Stomach (tissue), 9 donors: ENCODE measurements around the gene GGT7. TPM values are rescaled to one million over a fixed set of nuclear protein-coding genes. Genes with fewer than 3 reads are reported as not detected.
A peak's percentile ranks its signal among the peaks of the same experiment; 100 is the strongest.

ENCODE experiments used
- DNase-seq, 2 donors: peaks; one replicate each; pipeline versions ENCODE4 v3.0.0 to v3.0.0-alpha.2; 2013 to 2019
- H3K27ac ChIP-seq, 5 donors: fragments of 200-600 bp in 4 of 5; sonication (generic) in 4 of 5; one replicate each; pipeline ENCODE4 v1.5.1; 2013 to 2019; ENCODE audit warnings: mild to moderate bottlenecking in 1 of 5, moderate library complexity in 1 of 5
- H3K27me3 ChIP-seq, 3 donors: fragments of 200-600 bp; sonication (generic); one replicate each; pipeline ENCODE4 v1.5.1; 2017 to 2019; ENCODE audit warnings: mixed run types in 1 of 3
- H3K36me3 ChIP-seq, 4 donors: fragments of 200-600 bp; sonication (generic); 1 replicate in 3 of 4; 2 replicates in 1 of 4; pipeline ENCODE4 v1.5.1; 2016 to 2019
- H3K4me1 ChIP-seq, 4 donors: fragments of 200-600 bp; sonication (generic); one replicate each; pipeline ENCODE4 v1.5.1; 2016 to 2019
- H3K4me3 ChIP-seq, 4 donors: fragments of 200-600 bp; sonication (generic) in 3 of 4; one replicate each; pipeline ENCODE4 v1.5.1; 2016 to 2019; ENCODE audit warnings: mild to moderate bottlenecking in 1 of 4
- H3K9me3 ChIP-seq, 4 donors: fragments of 200-600 bp; sonication (generic); one replicate each; pipeline ENCODE4 v1.5.1; 2016 to 2019
- CTCF ChIP-seq, 7 experiments: fragments of 450-650 bp in 4 of 7; fragments of 200-600 bp in 3 of 7; sonication (generic) in 3 of 7; IDR thresholded peaks; one replicate each; pipeline ENCODE4 v1.5.1; 2016 to 2019; ENCODE audit warnings: antibody characterized with exemption in 7 of 7, control low read depth in 2 of 7, mild to moderate bottlenecking in 1 of 7
- EP300 ChIP-seq: sonication (generic); formaldehyde crosslinking; IDR thresholded peaks from one replicate; pipeline ENCODE4 v1.6.1; 2017; ENCODE audit warnings: antibody characterized with exemption
- POLR2A ChIP-seq, 4 donors: fragments of 450-650 bp; IDR thresholded peaks; one replicate each; pipeline ENCODE4 v1.6.1; 2016; ENCODE audit warnings: antibody characterized with exemption in 4 of 4, control low read depth in 2 of 4, mild to moderate bottlenecking in 1 of 4, moderate library complexity in 1 of 4
- POLR2AphosphoS5 ChIP-seq, 3 donors: sonication (generic); formaldehyde crosslinking; IDR thresholded peaks; one replicate each; pipeline ENCODE4 v1.6.1; 2016; ENCODE audit warnings: antibody characterized with exemption in 3 of 3
- WGBS, 5 donors: extraction: QIAGEN DNeasy Blood & Tissue Kit in 3 of 5; methylation state at CpG; one replicate each; pipeline versions ENCODE4 v1.1.5 to v1.1.7; 2013 to 2018; 5-methylcytosine and 5-hydroxymethylcytosine counted together
- intact Hi-C: fragments of 100-400 bp; cut with DNase I; formaldehyde crosslinking; loops from one replicate; pipeline ENCODE4 v1.15.1; 2023; ENCODE audit warnings: low total_unique reads
- polyA plus RNA-seq, 3 donors: library from polyadenylated mRNA; stranded (reverse); fragments of 200-250 nt; gene quantifications; one replicate each; pipeline ENCODE4 v1.2.3, GENCODE V29; 2013
- total RNA-seq, 5 donors: library from RNA; depleted of rRNA; stranded (reverse); fragments of >200 nt; gene quantifications; one replicate each; pipeline versions ENCODE4 v1.1.0 to v1.2.3, GENCODE V29; 2014 to 2016
- donor health status: healthy with polysubstance abuse.
- donor health status: Bipolar disorder and iron deficiency.
- donor health status: healthy.

Gene GGT7
- total and polyA plus RNA-seq, 8 donors, result 4.1 to 29.0 (median 15.9) TPM

- Histone ChIP-seq H3K27me3 (no peaks in the 10 kb centered on the region), H3K4me3 (no peak overlapping the region), H3K27ac (no peak overlapping the region), H3K4me1 (peaks cover 0 to 20% (median 8%) of the 10 kb centered on the region in 4 donors), H3K9me3 (no peaks in the 10 kb centered on the region), H3K36me3 (peaks cover 7 to 42% (median 39%) of the 10 kb centered on the region in 4 donors)
- TF ChIP-seq EP300 (no peak), POLR2AphosphoS5 (IDR thresholded peaks at IDR 0.05) (no peak), CTCF (IDR thresholded peaks at IDR 0.05) (no peak), POLR2A (IDR thresholded peaks at IDR 0.05) (no peak)
- DNase-seq, result no peak
- intact Hi-C loops, result no loop called here
- 88 to 100% (median 95%) methylated on average over 5 of the region's 5 CpGs for WGBS, 5 donors
Measured at GRCh38 chr20:34864216-34864615, 8.4 kb downstream of the GGT7 start.

- Histone ChIP-seq H3K36me3 (peaks cover 7 to 49% (median 46%) of the 10 kb centered on the region in 4 donors), H3K4me3 (no peak overlapping the region), H3K27me3 (no peaks in the 10 kb centered on the region), H3K27ac (no peak overlapping the region), H3K9me3 (no peaks in the 10 kb centered on the region), H3K4me1 (peaks cover 0 to 20% (median 8%) of the 10 kb centered on the region in 4 donors)
- DNase-seq, result no peak
- TF ChIP-seq POLR2A (IDR thresholded peaks at IDR 0.05), result no peak
- TF ChIP-seq CTCF (IDR thresholded peaks at IDR 0.05), result no peak
- TF ChIP-seq EP300, result no peak
- TF ChIP-seq POLR2AphosphoS5 (IDR thresholded peaks at IDR 0.05), result no peak
- intact Hi-C loops, result no loop called here
- 76 to 84% (median 82%) methylated on average over 28 to 32 of the region's 32 CpGs for WGBS, 5 donors
Measured at GRCh38 chr20:34863421-34863965, 9.2 kb downstream of the GGT7 start.

GRCh38 chr20:34862724-34863123 is 9.9 kb downstream of the GGT7 start:
- Histone ChIP-seq H3K4me1 (peaks cover 0 to 20% (median 8%) of the 10 kb centered on the region in 4 donors), H3K27me3 (no peaks in the 10 kb centered on the region), H3K4me3 (no peak overlapping the region), H3K36me3 (peaks cover 7 to 56% (median 52%) of the 10 kb centered on the region in 4 donors), H3K27ac (no peak overlapping the region), H3K9me3 (no peaks in the 10 kb centered on the region)
- DNase-seq, result no peak
- intact Hi-C loops, result no loop called here
- 86 to 96% (median 90%) methylated on average over 12 of the region's 12 CpGs for WGBS, 5 donors
- TF ChIP-seq POLR2AphosphoS5 (IDR thresholded peaks at IDR 0.05), result no peak
- TF ChIP-seq POLR2A (IDR thresholded peaks at IDR 0.05), result no peak
- TF ChIP-seq EP300, result no peak
- TF ChIP-seq CTCF (IDR thresholded peaks at IDR 0.05), result no peak

GRCh38 chr20:34861386-34862084 is 11.1 kb downstream of the GGT7 start:
- Histone ChIP-seq H3K36me3 (peaks cover 11 to 65% (median 60%) of the 10 kb centered on the region in 4 donors), H3K27me3 (no peaks in the 10 kb centered on the region), H3K9me3 (no peaks in the 10 kb centered on the region), H3K4me1 (peaks cover 0 to 20% (median 7%) of the 10 kb centered on the region in 4 donors), H3K27ac (no peak overlapping the region), H3K4me3 (no peak overlapping the region)
- 78 to 85% (median 81%) methylated on average over 7 of the region's 7 CpGs for WGBS, 5 donors
- peak; percentile 45 to 69 for DNase-seq
- intact Hi-C loops, result no loop called here
- TF ChIP-seq POLR2AphosphoS5 (IDR thresholded peaks at IDR 0.05), result peak in 1 of 3 donors; percentile 28
- TF ChIP-seq CTCF (IDR thresholded peaks at IDR 0.05), result no peak
